Mammary microvascular endothelial cell (primary cell): ENCODE results near the gene ALS2. TPM values are rescaled to one million over a fixed set of nuclear protein-coding genes. Genes with fewer than 3 reads are reported as not detected.

Experiments used
- total RNA-seq: library from RNA; depleted of rRNA; stranded (reverse); fragments of >200 nt; gene quantifications from 2 replicates; pipeline ENCODE4 v1.2.3, GENCODE V29; 2015

ALS2 gene
- total RNA-seq = 18.2 and 20.8 TPM in 2 replicates

GRCh38 chr2:201780674-201781493 lies at the start of gene ALS2:
ALS2 (minus strand) TSS chr2:201780933; CDS start chr2:201768885, 12,048 bp downstream.

DNA sequence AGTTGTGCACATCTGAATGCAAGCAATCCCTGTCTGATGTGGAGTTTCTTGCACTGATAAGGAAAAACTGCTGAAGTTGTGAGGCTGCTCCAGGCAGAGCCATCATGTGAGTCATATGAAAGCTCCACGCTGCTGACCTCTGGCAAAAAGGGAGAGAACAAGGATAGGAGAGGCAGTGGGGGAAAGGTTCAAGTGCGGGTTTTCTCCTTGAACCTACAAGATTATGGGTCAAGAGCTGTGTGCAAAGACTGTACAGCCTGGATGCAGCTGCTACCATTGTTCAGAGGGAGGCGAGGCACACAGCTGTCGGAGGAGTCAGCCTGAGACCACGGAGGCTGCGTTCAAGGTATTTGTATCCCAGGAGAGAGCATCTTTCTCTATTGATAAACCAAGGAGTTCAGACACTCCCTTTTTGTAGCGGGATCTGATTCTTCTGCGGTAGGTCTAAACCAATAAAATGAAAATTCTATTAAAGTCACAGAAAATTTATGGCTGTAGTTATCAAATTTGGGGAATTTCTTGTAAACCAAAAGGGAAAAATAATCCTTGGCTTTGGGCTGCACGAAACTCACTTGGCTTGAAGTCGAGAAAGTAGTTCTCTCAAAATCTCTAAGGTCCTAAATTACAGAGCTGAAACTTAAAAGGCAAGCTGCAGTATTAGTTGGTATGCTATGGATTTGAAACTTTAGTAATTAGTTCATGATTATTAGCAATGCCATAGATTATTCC lies 25.9 kb upstream of the ALS2 start, which contains the start of gene CDK15:
Gene CDK15, plus strand, starts transcription at position 96 of the 729 bp plus-strand sequence. Its CDS starts 128 bp downstream, at position 224.

DNA sequence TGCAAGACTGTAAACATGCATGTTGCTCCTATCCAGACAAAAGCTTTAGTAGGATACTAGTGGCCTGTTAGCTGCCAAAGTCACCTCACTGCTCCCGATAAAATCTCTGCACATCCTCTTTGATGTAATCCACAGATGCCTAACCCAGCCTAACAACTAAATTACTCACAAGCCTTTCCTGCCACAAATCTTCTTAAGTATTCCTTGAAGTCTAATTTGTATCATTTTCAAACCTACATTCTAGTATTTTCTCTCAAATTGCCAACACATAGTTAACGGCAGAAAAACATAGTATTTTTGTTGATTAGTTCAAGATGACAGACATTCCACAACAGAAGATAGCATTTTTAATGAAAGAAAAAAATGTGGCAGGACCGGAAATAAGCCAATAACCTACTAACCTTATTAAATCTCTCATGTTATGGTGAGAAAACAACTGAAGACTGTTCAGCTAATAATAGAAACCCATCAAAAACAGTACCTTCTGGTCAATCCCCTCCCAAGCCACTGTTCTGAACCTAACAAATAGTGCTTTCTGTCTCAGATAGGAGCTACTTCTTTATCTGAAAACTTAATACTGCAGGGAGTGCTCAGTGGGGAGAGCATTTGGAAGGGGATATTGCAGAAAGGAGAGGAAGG lies 82.0 kb downstream of the ALS2 start, which contains the start of gene MPP4:
Gene MPP4, minus strand, starts transcription at position 57 of the 639 bp plus-strand sequence. CDS start 4,690 bp downstream, outside the sequence.

Other genes with a start within 250 kb of the ALS2 start
- 38.1 and 49.4 TPM in 2 replicates for gene TMEM237, start 137.4 kb downstream of the ALS2 start, total RNA-seq
- 8.3 and 13.2 TPM in 2 replicates for gene MPP4, start 82.3 kb downstream of the ALS2 start, total RNA-seq
- gene CDK15, start 25.6 kb upstream of the ALS2 start, total RNA-seq = 0.07 TPM in 1 of 2 replicates, not detected in the other